ENCODE measurements around the gene TACO1. TPM values are rescaled to one million over a fixed set of nuclear protein-coding genes. Genes with fewer than 3 reads are reported as not detected.

TACO1 gene
- total and polyA plus RNA-seq, 7 donors, result 11.2 to 50.9 (median 19.9) TPM

Small RNA genes within 50 kb of the gene (small RNA-seq; reads per million reads assigned to genes)
- 0 reads per million in 3 donors for gene RNU6-288P

Other genes with a start within 250 kb of the TACO1 start
- gene CYB561, start 154.6 kb upstream of the TACO1 start, total RNA-seq, result 10 to 100 TPM in 3 of 4 donors, 1 to 10 TPM in 1; 6.3 to 16.4 (median 12.9) TPM
- gene CYB561, start 154.6 kb upstream of the TACO1 start, polyA plus RNA-seq, result 10 to 100 TPM in 2 of 3 donors, 1 to 10 TPM in 1; 9.0 to 59.2 (median 10.2) TPM
- gene ACE, start 123.8 kb upstream of the TACO1 start, total RNA-seq, result 10 to 100 TPM in 1 of 4 donors, 1 to 10 TPM in 3; 1.4 to 24.9 (median 2.8) TPM
- 1 to 10 TPM; 2.4 to 9.8 (median 2.5) TPM for gene ACE, start 123.8 kb upstream of the TACO1 start, polyA plus RNA-seq
- gene KCNH6, start 77.5 kb upstream of the TACO1 start, total RNA-seq, result not detected
- under 1 TPM in 1 of 3 donors, not detected in 2; 0.13 TPM for gene KCNH6, start 77.5 kb upstream of the TACO1 start, polyA plus RNA-seq
- gene DCAF7, start 50.4 kb upstream of the TACO1 start, total RNA-seq, result 10 to 100 TPM; 19.7 to 28.9 (median 23.5) TPM
- gene DCAF7, start 50.4 kb upstream of the TACO1 start, polyA plus RNA-seq, result 10 to 100 TPM; 14.4 to 34.6 (median 23.1) TPM
- gene MAP3K3, start 21.5 kb downstream of the TACO1 start, total RNA-seq, result 10 to 100 TPM; 51.5 to 68.7 (median 59.8) TPM
- 10 to 100 TPM in 1 of 3 donors, 1 to 10 TPM in 2; 4.4 to 18.8 (median 8.4) TPM for gene MAP3K3, start 21.5 kb downstream of the TACO1 start, polyA plus RNA-seq
- gene LIMD2, start 99.2 kb downstream of the TACO1 start, total RNA-seq, result 10 to 100 TPM in 1 of 4 donors, 1 to 10 TPM in 3; 3.0 to 16.8 (median 8.5) TPM
- 100 to 1,000 TPM in 1 of 3 donors, 1 to 10 TPM in 2; 3.5 to 119 (median 3.6) TPM for gene LIMD2, start 99.2 kb downstream of the TACO1 start, polyA plus RNA-seq
- gene STRADA, start 140.9 kb downstream of the TACO1 start, total RNA-seq, result 10 to 100 TPM; 20.0 to 45.1 (median 24.7) TPM
- gene STRADA, start 140.9 kb downstream of the TACO1 start, polyA plus RNA-seq, result 10 to 100 TPM in 1 of 3 donors, 1 to 10 TPM in 2; 7.2 to 18.3 (median 7.6) TPM
- 10 to 100 TPM; 35.7 to 47.1 (median 43.5) TPM for gene CCDC47, start 172.7 kb downstream of the TACO1 start, total RNA-seq
- 10 to 100 TPM; 12.0 to 65.4 (median 39.3) TPM for gene CCDC47, start 172.7 kb downstream of the TACO1 start, polyA plus RNA-seq
- gene DDX42, start 173.3 kb downstream of the TACO1 start, total RNA-seq, result 100 to 1,000 TPM in 2 of 4 donors, 10 to 100 TPM in 2; 82.0 to 136 (median 101) TPM
- gene DDX42, start 173.3 kb downstream of the TACO1 start, polyA plus RNA-seq, result 10 to 100 TPM; 30.7 to 62.3 (median 40.8) TPM
- gene PSMC5, start 226.5 kb downstream of the TACO1 start, total RNA-seq, result 100 to 1,000 TPM in 3 of 4 donors, 10 to 100 TPM in 1; 94.2 to 161 (median 113) TPM
- 100 to 1,000 TPM in 2 of 3 donors, 10 to 100 TPM in 1; 95.7 to 157 (median 130) TPM for gene PSMC5, start 226.5 kb downstream of the TACO1 start, polyA plus RNA-seq
- gene FTSJ3, start 226.8 kb downstream of the TACO1 start, total RNA-seq, result 10 to 100 TPM; 31.0 to 65.8 (median 47.6) TPM
- 10 to 100 TPM in 2 of 3 donors, 1 to 10 TPM in 1; 7.9 to 30.7 (median 10.2) TPM for gene FTSJ3, start 226.8 kb downstream of the TACO1 start, polyA plus RNA-seq
- gene SMARCD2, start 241.8 kb downstream of the TACO1 start, total RNA-seq, result 100 to 1,000 TPM in 2 of 4 donors, 10 to 100 TPM in 2; 79.7 to 122 (median 105) TPM
- 10 to 100 TPM; 44.4 to 95.9 (median 50.6) TPM for gene SMARCD2, start 241.8 kb downstream of the TACO1 start, polyA plus RNA-seq

All from sigmoid colon (tissue), 7 donors.